Panc1 (cell line): Measurements from ENCODE around the gene RAP1GDS1. TPM values are rescaled to one million over a fixed set of nuclear protein-coding genes. Genes with fewer than 3 reads are reported as not detected.
"Not testable (repeated sequence)": the region's sequence is repeated elsewhere in the genome, so short reads cannot be mapped to it uniquely, and the experiment has no call there.

Experiments
- ATAC-seq: fragments of 200-7000 bp; cut with Tn5 transposase; 2 replicates; pipeline ENCODE4 v1.9.1; 2020; ENCODE audit warnings: mild to moderate bottlenecking, moderate library complexity
- BruUV-seq: library from RNA; stranded (reverse); fragments of 400-500 nt; replicated peaks from 2 replicates; lab custom pipeline; 2021; lab: Mats Ljungman, UMichigan
- CTCF ChIA-PET: fragments of 300-600 bp; sonication (Branson Sonifier 250); formaldehyde crosslinking; loops from one replicate; lab custom pipeline; 2022; ENCODE audit warnings: antibody characterized with exemption; lab: Charles Lee
- POLR2A ChIA-PET: fragments of 300-600 bp; sonication (Branson Sonifier 250); formaldehyde crosslinking; loops from one replicate; lab custom pipeline; 2022; ENCODE audit warnings: antibody characterized with exemption; lab: Charles Lee
- DNase-seq: peaks from one replicate; pipeline ENCODE4 v3.0.0-alpha.2; 2010; ENCODE audit warnings: low read depth, low spot score
- H3K27ac ChIP-seq: 2 replicates; pipeline ENCODE4 v1.5.1; 2011; ENCODE audit warnings: mild to moderate bottlenecking, low read length, inconsistent platforms
- H3K27me3 ChIP-seq: fragments of 200-500 bp; sonication (Bioruptor generic); 2 replicates; pipeline ENCODE4 v1.6.0; 2014; ENCODE audit warnings: low read length, inconsistent platforms; ENCODE audit not compliant: control insufficient read depth, insufficient read depth
- H3K36me3 ChIP-seq: fragments of 200-500 bp; sonication (Bioruptor generic); 2 replicates; pipeline ENCODE4 v1.5.1; 2014; ENCODE audit warnings: inconsistent platforms, mild to moderate bottlenecking, low read length, moderate library complexity; ENCODE audit not compliant: control insufficient read depth, insufficient read depth
- H3K4me1 ChIP-seq: 2 replicates; pipeline ENCODE4 v1.5.1; 2011; ENCODE audit warnings: inconsistent platforms, mild to moderate bottlenecking, low read length, moderate library complexity; ENCODE audit not compliant: control insufficient read depth, insufficient read depth
- H3K4me3 ChIP-seq, 2 experiments: 2 replicates each; pipeline ENCODE4 v1.5.1; 2011 to 2012; ENCODE audit warnings: low read depth in 2 of 2, low read length in 2 of 2, mild to moderate bottlenecking in 2 of 2, inconsistent platforms in 1 of 2, moderate library complexity in 1 of 2
- H3K9me3 ChIP-seq: fragments of 200-500 bp; sonication (Bioruptor generic); 2 replicates; pipeline ENCODE4 v1.5.1; 2014; ENCODE audit warnings: low read depth, mild to moderate bottlenecking, inconsistent platforms, low read length, moderate library complexity; ENCODE audit not compliant: control insufficient read depth, insufficient read depth
- CTCF ChIP-seq: fragments of 450-650 bp; IDR thresholded peaks from 2 replicates; pipeline ENCODE4 v1.5.1; 2017; ENCODE audit warnings: mild to moderate bottlenecking
- POLR2AphosphoS5 ChIP-seq: IDR thresholded peaks from 2 replicates; pipeline ENCODE4 v1.6.1; 2012; ENCODE audit warnings: mild to moderate bottlenecking, low read depth, low read length, moderate library complexity
- SIN3A ChIP-seq: IDR thresholded peaks from 2 replicates; pipeline ENCODE4 v1.6.1; 2012; ENCODE audit warnings: low read depth, mild to moderate bottlenecking, low read length, moderate library complexity, borderline replicate concordance; ENCODE audit not compliant: insufficient read depth
- TCF7L2 ChIP-seq: IDR thresholded peaks from 2 replicates; pipeline ENCODE4 v1.6.1; 2011; ENCODE audit warnings: mild to moderate bottlenecking, low read depth, low read length, inconsistent platforms
- in situ Hi-C: cut with HindIII; loops from 2 replicates; pipeline ENCODE4 v1.10.0; 2016; ENCODE audit warnings: low sequenced_read_pairs, low pct_unique_long_range_greater_than_20kb
- intact Hi-C: fragments of 100-400 bp; cut with micrococcal nuclease; formaldehyde crosslinking; loops from one replicate; pipeline ENCODE4 v1.10.0; 2022; ENCODE audit not compliant: unreplicated experiment
- total RNA-seq: library from RNA; stranded (reverse); gene quantifications from one replicate; pipeline ENCODE4 v1.2.1, GENCODE V29; 2021; ENCODE audit not compliant: unreplicated experiment
- TF ChIP-seq, protein P1 (sequence below), 2 experiments: IDR thresholded peaks; 2 replicates each; pipeline ENCODE4 v1.6.1; 2011 to 2012; ENCODE audit warnings: low read depth in 2 of 2, control low read depth in 1 of 2, low read length in 1 of 2, mild to moderate bottlenecking in 1 of 2, moderate library complexity in 1 of 2; ENCODE audit not compliant: insufficient read depth in 1 of 2

RAP1GDS1 gene
- total RNA-seq, 1 experiment from 2014 or later: 39.7 TPM

DNA sequence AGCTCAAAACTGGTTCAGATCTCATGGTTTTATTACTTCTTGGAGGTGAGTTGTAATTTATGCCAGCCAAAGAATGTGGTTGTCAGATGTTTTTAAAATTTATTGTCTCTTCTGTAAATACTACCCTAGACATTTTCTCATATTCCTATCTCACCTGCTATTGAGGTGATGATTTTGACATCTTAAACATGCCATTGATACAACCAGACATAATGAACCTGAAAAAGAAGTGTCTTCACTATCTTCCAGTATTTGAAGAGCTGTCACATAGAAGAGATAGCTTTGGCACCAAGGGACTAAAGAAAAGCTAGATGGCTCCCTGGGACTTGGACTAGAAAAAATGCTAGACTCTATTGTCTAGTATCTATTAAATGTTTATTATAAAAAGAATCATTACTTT is 155.7 kb downstream of the RAP1GDS1 start:
- ChIA-PET CTCF (interaction anchor here (0.6 kb wide), 1 partner anchor 371 kb away, joined by 9 read pairs; no protein-coding TSS in a partner anchor), POLR2A (no interaction called here)
- intact Hi-C loops (no loop called here), in situ Hi-C loops (no loop called here)
- no peak for DNase-seq
- H3K27me3 ChIP-seq: no peaks in the 10 kb centered on the region
- H3K9me3 ChIP-seq: no peaks in the 10 kb centered on the region
- no peak for ATAC-seq
- H3K4me3 ChIP-seq: no peak overlapping the region
- TF ChIP-seq SIN3A (no peak), POLR2AphosphoS5 (no peak), TCF7L2 (no peak), CTCF (no peak)
- TF ChIP-seq, protein P1, sequence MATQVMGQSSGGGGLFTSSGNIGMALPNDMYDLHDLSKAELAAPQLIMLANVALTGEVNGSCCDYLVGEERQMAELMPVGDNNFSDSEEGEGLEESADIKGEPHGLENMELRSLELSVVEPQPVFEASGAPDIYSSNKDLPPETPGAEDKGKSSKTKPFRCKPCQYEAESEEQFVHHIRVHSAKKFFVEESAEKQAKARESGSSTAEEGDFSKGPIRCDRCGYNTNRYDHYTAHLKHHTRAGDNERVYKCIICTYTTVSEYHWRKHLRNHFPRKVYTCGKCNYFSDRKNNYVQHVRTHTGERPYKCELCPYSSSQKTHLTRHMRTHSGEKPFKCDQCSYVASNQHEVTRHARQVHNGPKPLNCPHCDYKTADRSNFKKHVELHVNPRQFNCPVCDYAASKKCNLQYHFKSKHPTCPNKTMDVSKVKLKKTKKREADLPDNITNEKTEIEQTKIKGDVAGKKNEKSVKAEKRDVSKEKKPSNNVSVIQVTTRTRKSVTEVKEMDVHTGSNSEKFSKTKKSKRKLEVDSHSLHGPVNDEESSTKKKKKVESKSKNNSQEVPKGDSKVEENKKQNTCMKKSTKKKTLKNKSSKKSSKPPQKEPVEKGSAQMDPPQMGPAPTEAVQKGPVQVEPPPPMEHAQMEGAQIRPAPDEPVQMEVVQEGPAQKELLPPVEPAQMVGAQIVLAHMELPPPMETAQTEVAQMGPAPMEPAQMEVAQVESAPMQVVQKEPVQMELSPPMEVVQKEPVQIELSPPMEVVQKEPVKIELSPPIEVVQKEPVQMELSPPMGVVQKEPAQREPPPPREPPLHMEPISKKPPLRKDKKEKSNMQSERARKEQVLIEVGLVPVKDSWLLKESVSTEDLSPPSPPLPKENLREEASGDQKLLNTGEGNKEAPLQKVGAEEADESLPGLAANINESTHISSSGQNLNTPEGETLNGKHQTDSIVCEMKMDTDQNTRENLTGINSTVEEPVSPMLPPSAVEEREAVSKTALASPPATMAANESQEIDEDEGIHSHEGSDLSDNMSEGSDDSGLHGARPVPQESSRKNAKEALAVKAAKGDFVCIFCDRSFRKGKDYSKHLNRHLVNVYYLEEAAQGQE (IDR thresholded peaks at IDR 0.05; ENCODE audit: insufficient read depth in 1 of 2, low read depth in 2 of 2, low read length in 1 of 2): no peak
- H3K36me3 ChIP-seq: no peaks in the 10 kb centered on the region
- no peaks in the 10 kb centered on the region for H3K4me1 ChIP-seq
- BruUV-seq: no TSS peak
- no peak overlapping the region for H3K27ac ChIP-seq

DNA sequence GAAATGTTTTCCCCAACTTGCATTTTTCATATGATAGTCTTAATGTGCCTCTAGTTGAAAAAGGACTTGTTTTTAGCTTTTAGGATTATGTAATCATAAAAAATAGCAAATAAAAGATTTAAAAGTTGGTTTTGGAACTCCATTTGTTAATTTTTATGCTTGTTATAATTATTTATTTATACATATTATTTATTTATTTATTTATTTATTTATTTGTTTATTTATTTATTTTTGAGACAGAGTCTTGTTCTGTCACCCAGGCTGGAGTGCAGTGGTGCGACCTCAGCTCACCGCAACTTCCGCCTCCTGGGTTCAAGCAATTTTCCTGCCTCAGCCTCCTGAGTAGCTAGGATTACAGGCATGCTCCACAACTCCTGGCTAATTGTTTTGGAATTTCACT is 159.0 kb downstream of the RAP1GDS1 start:
- intact Hi-C loops, H3K27ac ChIP-seq, H3K36me3 ChIP-seq, BruUV-seq, POLR2A ChIA-PET, H3K4me1 ChIP-seq, ATAC-seq, H3K4me3 ChIP-seq, H3K27me3 ChIP-seq, DNase-seq, CTCF ChIA-PET, in situ Hi-C loops, H3K9me3 ChIP-seq: not testable (repeated sequence)

DNA sequence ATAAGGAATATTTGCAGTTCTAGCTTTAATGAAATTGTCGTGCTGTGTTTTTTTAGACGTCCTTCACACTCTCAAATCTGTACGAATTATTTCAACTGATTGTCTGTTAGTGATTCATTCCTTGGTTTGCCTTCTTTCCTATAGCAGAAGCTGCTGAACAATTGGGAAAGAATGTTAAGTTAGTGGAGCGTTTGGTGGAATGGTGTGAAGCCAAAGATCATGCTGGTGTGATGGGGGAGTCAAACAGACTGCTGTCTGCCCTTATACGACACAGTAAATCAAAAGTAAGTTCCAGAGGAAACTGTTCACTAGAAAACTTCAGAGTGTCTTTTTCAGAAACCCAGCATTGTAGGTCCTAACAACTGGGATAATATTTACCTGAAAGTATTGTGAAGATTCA is 159.9 kb downstream of the RAP1GDS1 start:
- POLR2A ChIA-PET: no interaction called here
- ATAC-seq (no peak), DNase-seq (no peak)
- H3K9me3 ChIP-seq: no peaks in the 10 kb centered on the region
- H3K4me3 ChIP-seq: no peak overlapping the region
- TF ChIP-seq POLR2AphosphoS5 (no peak), SIN3A (no peak), TCF7L2 (no peak), CTCF (no peak)
- TF ChIP-seq, protein P1 (IDR thresholded peaks at IDR 0.05; ENCODE audit: insufficient read depth in 1 of 2, low read depth in 2 of 2, low read length in 1 of 2): no peak
- intact Hi-C loops: no loop called here
- in situ Hi-C loops: no loop called here
- CTCF ChIA-PET: no interaction called here
- no peak overlapping the region for H3K27ac ChIP-seq
- H3K4me1 ChIP-seq: no peaks in the 10 kb centered on the region
- H3K27me3 ChIP-seq: no peaks in the 10 kb centered on the region
- no peaks in the 10 kb centered on the region for H3K36me3 ChIP-seq
- BruUV-seq: no TSS peak
